HepG2 (cell line): ENCODE measurements around the gene FNDC3B.

Experiments
- CREM ChIP-seq, 2 experiments: sonication (generic) in 1 of 2; formaldehyde crosslinking in 1 of 2; IDR thresholded peaks; 2 replicates each; pipeline versions ENCODE4 v1.4.0 to v1.6.1; 2016 to 2020; ENCODE audit warnings: antibody characterized with exemption in 1 of 2, mild to moderate bottlenecking in 1 of 2, missing genetic modification reagents in 1 of 2
- CTCF ChIP-seq: sonication (generic); formaldehyde crosslinking; IDR thresholded peaks from 2 replicates; pipeline ENCODE4 v1.5.0; 2020; ENCODE audit warnings: mild to moderate bottlenecking, missing genetic modification reagents, moderate library complexity
- ISX ChIP-seq: sonication (generic); formaldehyde crosslinking; conservative IDR thresholded peaks from 2 replicates; pipeline ENCODE4 v1.5.0; 2020; ENCODE audit warnings: missing genetic modification reagents
- SRF ChIP-seq: IDR thresholded peaks from 2 replicates; pipeline ENCODE4 v1.6.1; 2011; ENCODE audit warnings: mild to moderate bottlenecking, low read depth, low read length, moderate library complexity
- THAP7 ChIP-seq: sonication (generic); formaldehyde crosslinking; IDR thresholded peaks from 2 replicates; pipeline ENCODE4 v1.8.1; 2023; ENCODE audit warnings: mild to moderate bottlenecking, missing genetic modification reagents
- ZNF451 ChIP-seq: sonication (generic); formaldehyde crosslinking; IDR thresholded peaks from 2 replicates; pipeline ENCODE4 v1.5.0; 2020; ENCODE audit warnings: mild to moderate bottlenecking, missing genetic modification reagents
- ZNF577 ChIP-seq: sonication (generic); formaldehyde crosslinking; IDR thresholded peaks from 2 replicates; pipeline ENCODE4 v1.4.0; 2020; ENCODE audit warnings: mild to moderate bottlenecking, low read depth, missing genetic modification reagents, borderline replicate concordance

GRCh38 chr3:172312001-172312400, 272.6 kb downstream of the FNDC3B start:
- no peak for TF ChIP-seq CREM (IDR thresholded peaks at IDR 0.05)
- no peak for TF ChIP-seq CREM (CRISPR knock-in tag; IDR thresholded peaks at IDR 0.05)
- TF ChIP-seq CTCF (CRISPR knock-in tag), result no peak
- no peak for TF ChIP-seq THAP7 (CRISPR knock-in tag)
- TF ChIP-seq ZNF451 (CRISPR knock-in tag), result no peak
- no peak for TF ChIP-seq SRF
- TF ChIP-seq ZNF577 (CRISPR knock-in tag), result no peak
- no peak for TF ChIP-seq ISX (CRISPR knock-in tag)
